IMR-90 (cell line): Measurements from ENCODE around the gene ATP13A1. TPM values are rescaled to one million over a fixed set of nuclear protein-coding genes. Genes with fewer than 3 reads are reported as not detected.

Experiments used
- ATAC-seq: fragments of 200-7000 bp; cut with Tn5 transposase; 2 replicates; pipeline ENCODE4 v1.9.1; 2020; ENCODE audit warnings: low read depth, mild to moderate bottlenecking, moderate library complexity
- BruUV-seq: library from RNA; stranded (reverse); fragments of 400-500 nt; replicated peaks from 2 replicates; lab custom pipeline; 2021; lab: Mats Ljungman, UMichigan
- CTCF ChIA-PET: fragments of 300-600 bp; formaldehyde crosslinking; extraction: SDS; loops from one replicate; lab custom pipeline; 2021; ENCODE audit warnings: antibody characterized with exemption; lab: Yijun Ruan, JAX
- POLR2A ChIA-PET: fragments of 300-600 bp; sonication (Branson Sonifier 250); formaldehyde crosslinking; loops from one replicate; lab custom pipeline; 2022; ENCODE audit warnings: antibody characterized with exemption; ENCODE audit not compliant: unreplicated experiment; lab: Charles Lee
- DNase-seq: peaks from one replicate; pipeline ENCODE4 v3.0.0; 2013
- H2AFZ ChIP-seq: replicated peaks from 2 replicates; pipeline ENCODE3; 2013; ENCODE audit warnings: low read length, mild to moderate bottlenecking; ENCODE audit not compliant: poor library complexity
- H2AK5ac ChIP-seq: 2 replicates; pipeline ENCODE4 v1.6.1; 2013; ENCODE audit warnings: low read depth, low read length, inconsistent platforms
- H2AK9ac ChIP-seq: replicated peaks from 2 replicates; pipeline ENCODE3; 2013; ENCODE audit warnings: mild to moderate bottlenecking, low read depth, low read length, moderate library complexity; ENCODE audit not compliant: poor library complexity
- H2BK120ac ChIP-seq: 2 replicates; pipeline ENCODE4 v1.6.1; 2013; ENCODE audit warnings: low read depth, low read length, inconsistent platforms
- H2BK15ac ChIP-seq: 3 replicates; pipeline ENCODE4 v1.6.1; 2013; ENCODE audit warnings: low read depth, low read length, inconsistent platforms
- H2BK20ac ChIP-seq: 2 replicates; pipeline ENCODE4 v1.6.1; 2013; ENCODE audit warnings: low read depth, mild to moderate bottlenecking, inconsistent platforms, low read length, moderate library complexity
- H2BK5ac ChIP-seq: 2 replicates; pipeline ENCODE4 v1.6.1; 2013; ENCODE audit warnings: mild to moderate bottlenecking, low read depth, low read length, inconsistent platforms; ENCODE audit not compliant: poor library complexity, severe bottlenecking
- H3K14ac ChIP-seq: replicated peaks from 2 replicates; pipeline ENCODE4 v1.6.1; 2013; ENCODE audit warnings: low read depth, low read length, inconsistent platforms
- H3K18ac ChIP-seq: 2 replicates; pipeline ENCODE4 v1.6.1; 2013; ENCODE audit warnings: low read depth, low read length, control low read depth
- H3K23ac ChIP-seq: 2 replicates; pipeline ENCODE4 v1.6.1; 2013; ENCODE audit warnings: low read depth, low read length, inconsistent platforms
- H3K27ac ChIP-seq: 2 replicates; pipeline ENCODE4 v1.5.1; 2013; ENCODE audit warnings: mild to moderate bottlenecking, control low read depth, low read length; ENCODE audit not compliant: insufficient read depth
- H3K27me3 ChIP-seq: 2 replicates; pipeline ENCODE4 v1.6.1; 2013; ENCODE audit warnings: low read length; ENCODE audit not compliant: control insufficient read depth, insufficient read depth
- H3K36me3 ChIP-seq: 2 replicates; pipeline ENCODE4 v1.6.1; 2013; ENCODE audit warnings: low read length, mixed read lengths; ENCODE audit not compliant: control insufficient read depth, insufficient read depth
- H3K4ac ChIP-seq: 2 replicates; pipeline ENCODE4 v1.6.1; 2013; ENCODE audit warnings: low read depth, low read length, inconsistent platforms
- H3K4me1 ChIP-seq: 2 replicates; pipeline ENCODE4 v1.6.1; 2013; ENCODE audit warnings: low read length, mixed read lengths; ENCODE audit not compliant: control insufficient read depth, insufficient read depth
- H3K4me2 ChIP-seq: 2 replicates; pipeline ENCODE4 v1.6.1; 2013; ENCODE audit warnings: low read depth, mild to moderate bottlenecking, control low read depth, low read length, moderate library complexity
- H3K4me3 ChIP-seq: 2 replicates; pipeline ENCODE4 v1.5.1; 2013; ENCODE audit warnings: low read depth, mild to moderate bottlenecking, control low read depth, low read length, moderate library complexity; ENCODE audit not compliant: insufficient read depth
- H3K56ac ChIP-seq: 2 replicates; pipeline ENCODE4 v1.6.1; 2013; ENCODE audit warnings: low read length, inconsistent platforms; ENCODE audit not compliant: insufficient read depth; ENCODE audit errors: extremely low read depth
- H3K79me1 ChIP-seq, 2 experiments: 2 replicates each; pipeline ENCODE4 v1.6.1; 2013; ENCODE audit warnings: low read length in 2 of 2, inconsistent platforms in 1 of 2, low read depth in 1 of 2
- H3K9ac ChIP-seq: 2 replicates; pipeline ENCODE4 v1.6.1; 2013; ENCODE audit warnings: low read depth, low read length, control low read depth
- H3K9me1 ChIP-seq: 2 replicates; pipeline ENCODE4 v1.6.1; 2013; ENCODE audit warnings: low read length, inconsistent platforms; ENCODE audit not compliant: insufficient read depth
- H3K9me3 ChIP-seq: 2 replicates; pipeline ENCODE4 v1.6.1; 2013; ENCODE audit warnings: low read length; ENCODE audit not compliant: control insufficient read depth, insufficient read depth
- H4K20me1 ChIP-seq: 2 replicates; pipeline ENCODE4 v1.6.1; 2013; ENCODE audit warnings: low read length, inconsistent platforms; ENCODE audit not compliant: insufficient read depth
- H4K5ac ChIP-seq: 2 replicates; pipeline ENCODE4 v1.6.1; 2013; ENCODE audit warnings: mild to moderate bottlenecking, low read depth, low read length, control low read depth
- H4K8ac ChIP-seq, 2 experiments: 2 replicates each; pipeline ENCODE4 v1.6.1; 2013; ENCODE audit warnings: low read depth in 2 of 2, low read length in 2 of 2, control low read depth in 1 of 2, inconsistent platforms in 1 of 2
- H4K91ac ChIP-seq: 2 replicates; pipeline ENCODE4 v1.6.1; 2013; ENCODE audit warnings: low read depth, low read length, inconsistent platforms; ENCODE audit not compliant: insufficient read depth
- BHLHE40 ChIP-seq: fragments of 150-350 bp; IDR thresholded peaks from 2 replicates; pipeline ENCODE4 v1.6.1; 2016; ENCODE audit warnings: mild to moderate bottlenecking, low read depth, low read length
- CEBPB ChIP-seq: IDR thresholded peaks from 2 replicates; pipeline ENCODE4 v1.6.1; 2012; ENCODE audit warnings: low read depth, low read length, improper control_type of control experiment
- CHD1 ChIP-seq: IDR thresholded peaks from 2 replicates; pipeline ENCODE4 v1.6.1; 2012; ENCODE audit warnings: low read depth, low read length, improper control_type of control experiment
- FOS ChIP-seq: fragments of 150-350 bp; IDR thresholded peaks from 2 replicates; pipeline ENCODE4 v1.6.1; 2016; ENCODE audit warnings: low read depth, low read length
- MAZ ChIP-seq: IDR thresholded peaks from 2 replicates; pipeline ENCODE4 v1.6.1; 2012; ENCODE audit warnings: low read depth, mild to moderate bottlenecking, low read length, improper control_type of control experiment, moderate library complexity, borderline replicate concordance
- MXI1 ChIP-seq: IDR thresholded peaks from 2 replicates; pipeline ENCODE4 v1.6.1; 2012; ENCODE audit warnings: low read depth, mild to moderate bottlenecking, low read length, moderate library complexity, borderline replicate concordance
- NFE2L2 ChIP-seq: fragments of 150-350 bp; IDR thresholded peaks from 2 replicates; pipeline ENCODE4 v1.6.1; 2016; ENCODE audit warnings: low read depth, mild to moderate bottlenecking, low read length
- POLR2A ChIP-seq: IDR thresholded peaks from 2 replicates; pipeline ENCODE4 v1.6.1; 2012; ENCODE audit warnings: mild to moderate bottlenecking, low read depth, low read length
- RAD21 ChIP-seq: IDR thresholded peaks from 2 replicates; pipeline ENCODE4 v1.6.1; 2012; ENCODE audit warnings: low read length, improper control_type of control experiment
- RCOR1 ChIP-seq: IDR thresholded peaks from 2 replicates; pipeline ENCODE4 v1.6.1; 2012; ENCODE audit warnings: mild to moderate bottlenecking, low read length, improper control_type of control experiment; ENCODE audit not compliant: insufficient replicate concordance
- RFX5 ChIP-seq: IDR thresholded peaks from 2 replicates; pipeline ENCODE4 v1.8.0; 2012; ENCODE audit warnings: low read depth, mild to moderate bottlenecking, low read length, moderate library complexity
- SMC3 ChIP-seq: fragments of 150-350 bp; IDR thresholded peaks from 2 replicates; pipeline ENCODE4 v1.6.1; 2016; ENCODE audit warnings: low read depth, mild to moderate bottlenecking, antibody characterized with exemption, low read length, moderate library complexity
- WGBS, 2 experiments: methylation state at CpG; one replicate each; pipeline versions ENCODE4 v1.1.5 to v1.1.7; 2013; ENCODE audit warnings: missing lambda C conversion rate in 2 of 2; ENCODE audit not compliant: insufficient read length in 1 of 2; ENCODE audit errors: extremely low coverage in 2 of 2; 5-methylcytosine and 5-hydroxymethylcytosine counted together
- dilution Hi-C: fragments of 300-500 bp; cut with HindIII; formaldehyde crosslinking; loops from one replicate; pipeline ENCODE4 v1.14.3; 2018; ENCODE audit warnings: low sequenced_read_pairs; ENCODE audit not compliant: unreplicated experiment
- in situ Hi-C: fragments of 300-500 bp; cut with MboI; formaldehyde crosslinking; loops from 3 replicates; pipeline ENCODE4 v1.14.3; 2019; ENCODE audit warnings: low sequenced_read_pairs, inconsistent platforms, mixed read lengths
- intact Hi-C: fragments of 100-400 bp; cut with micrococcal nuclease; formaldehyde crosslinking; loops from 2 replicates; pipeline ENCODE4 v1.10.0; 2022
- polyA plus RNA-seq, 3 experiments: library from polyadenylated mRNA; depleted of rRNA; stranded (reverse); fragments of >200 nt; gene quantifications; 2 replicates each; pipeline ENCODE4 v1.2.3, GENCODE V29; 2012; ENCODE audit warnings: low replicate concordance in 1 of 3
- total RNA-seq: library from RNA; depleted of rRNA; stranded (reverse); fragments of >200 nt; gene quantifications from 2 replicates; pipeline ENCODE4 v1.2.3, GENCODE V29; 2012
- TF ChIP-seq, protein P1 (sequence below): fragments of 150-350 bp; IDR thresholded peaks from 2 replicates; pipeline ENCODE4 v1.6.1; 2017; ENCODE audit warnings: mild to moderate bottlenecking, antibody characterized with exemption, low read length, low read depth
- TF ChIP-seq, protein P2 (sequence below): conservative IDR thresholded peaks from 2 replicates; pipeline ENCODE4 v1.5.1; 2012; ENCODE audit warnings: mild to moderate bottlenecking, low read depth, low read length, improper control_type of control experiment

ATP13A1 gene
- total and polyA plus RNA-seq, 2 of the 4 experiments (the other 2 are of a cell fraction), result 13.3 to 43.8 TPM

DNA sequence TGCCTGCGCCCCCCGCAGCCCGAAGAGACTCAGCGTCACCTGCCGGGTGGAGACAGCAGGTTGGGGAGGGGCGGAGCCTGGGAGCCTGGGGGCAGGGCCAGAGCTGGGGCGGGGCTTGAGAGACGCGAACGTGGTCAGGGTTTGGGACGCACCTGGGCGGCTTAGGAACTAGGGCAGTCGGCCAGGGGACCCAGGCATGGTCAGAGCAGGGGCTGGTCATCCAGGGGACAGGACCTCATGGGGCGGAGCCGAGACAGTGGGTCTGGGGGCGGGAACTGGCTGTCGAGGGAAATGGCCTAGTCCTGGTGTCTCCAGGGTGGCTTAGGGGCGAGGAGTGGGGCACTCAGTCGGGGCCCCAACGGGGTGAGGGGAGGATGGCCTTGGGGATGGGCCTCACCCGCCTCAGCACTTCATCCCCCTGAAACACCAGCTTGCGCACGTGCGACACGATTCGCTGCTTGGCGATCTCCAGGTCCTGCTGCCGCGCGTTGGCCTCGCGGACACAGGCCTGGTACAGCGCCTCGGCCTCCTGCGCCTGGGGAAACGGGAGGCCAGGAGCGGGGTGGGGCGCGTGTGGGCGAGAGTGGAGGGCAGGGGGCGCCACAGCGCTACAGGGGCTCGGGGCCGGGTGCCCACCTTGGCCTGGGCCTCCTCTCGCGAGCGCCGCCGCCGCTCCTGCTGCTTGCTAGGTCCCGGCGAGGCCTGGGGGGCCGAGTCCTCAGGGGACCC is 25.8 kb downstream of the ATP13A1 start (continued):
- no peak for TF ChIP-seq MXI1

DNA sequence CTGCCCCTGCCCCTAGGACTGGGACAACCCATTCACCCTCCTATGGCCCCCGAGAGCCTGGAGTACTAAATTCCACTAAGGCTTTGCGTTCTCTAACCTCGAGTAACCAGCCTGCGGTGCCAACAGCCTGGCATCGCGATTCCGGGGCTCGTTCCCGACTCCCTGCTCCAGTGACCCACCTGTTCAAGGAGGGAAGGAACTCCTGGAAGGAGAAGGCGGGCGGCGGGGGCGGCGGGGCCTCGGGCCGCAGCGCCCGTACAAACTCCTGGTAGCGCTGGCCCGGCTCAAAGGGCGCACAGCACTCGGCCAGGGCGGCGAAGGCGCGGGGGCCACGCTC is 26.3 kb downstream of the ATP13A1 start:
- Histone ChIP-seq H2BK15ac (no peak overlapping the region), H3K27ac (no peak overlapping the region), H3K9ac (no peak overlapping the region), H2BK20ac (no peak overlapping the region), H3K4ac (no peak overlapping the region), H2BK120ac (no peak overlapping the region), H3K4me1 (no peaks in the 10 kb centered on the region), H3K23ac (no peak overlapping the region), H4K8ac (no peak overlapping the region), H3K18ac (no peak overlapping the region), H3K4me2 (no peak overlapping the region), H3K27me3 (no peaks in the 10 kb centered on the region), H4K5ac (no peak overlapping the region), H3K79me1 (peaks cover 3 to 7% of the 10 kb centered on the region in 2 experiments), H2BK5ac (no peak overlapping the region), H2AFZ (no peak overlapping the region), H4K91ac (no peak overlapping the region), H3K56ac (no peak overlapping the region), H2AK9ac (no peak overlapping the region), H2AK5ac (no peak overlapping the region), H4K20me1 (no peaks in the 10 kb centered on the region), H3K14ac (no peak overlapping the region), H3K9me1 (no peaks in the 10 kb centered on the region; the same call in 1 of the 2 replicates), H3K4me3 (no peak overlapping the region), H3K36me3 (peaks cover 43% of the 10 kb centered on the region), H3K9me3 (no peaks in the 10 kb centered on the region)
- in situ Hi-C loops, result loop anchor here (25.0 kb wide), 1 partner anchor 250 kb away; no protein-coding TSS in a partner anchor
- ATAC-seq (no peak), DNase-seq (no peak)
- intact Hi-C loops, result no loop called here
- ChIA-PET POLR2A (no interaction called here), CTCF (no interaction called here)
- WGBS, 2 experiments, result 91% methylated on average over 12 of the region's 27 CpGs; no CpG with 5 or more reads in 1 of the 2 experiments
- no TSS peak for BruUV-seq
- dilution Hi-C loops, result no loop called here
- TF ChIP-seq RFX5, result no peak
- TF ChIP-seq CEBPB, result no peak
- TF ChIP-seq, protein P1, sequence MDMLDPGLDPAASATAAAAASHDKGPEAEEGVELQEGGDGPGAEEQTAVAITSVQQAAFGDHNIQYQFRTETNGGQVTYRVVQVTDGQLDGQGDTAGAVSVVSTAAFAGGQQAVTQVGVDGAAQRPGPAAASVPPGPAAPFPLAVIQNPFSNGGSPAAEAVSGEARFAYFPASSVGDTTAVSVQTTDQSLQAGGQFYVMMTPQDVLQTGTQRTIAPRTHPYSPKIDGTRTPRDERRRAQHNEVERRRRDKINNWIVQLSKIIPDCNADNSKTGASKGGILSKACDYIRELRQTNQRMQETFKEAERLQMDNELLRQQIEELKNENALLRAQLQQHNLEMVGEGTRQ, result no peak
- TF ChIP-seq, protein P2, sequence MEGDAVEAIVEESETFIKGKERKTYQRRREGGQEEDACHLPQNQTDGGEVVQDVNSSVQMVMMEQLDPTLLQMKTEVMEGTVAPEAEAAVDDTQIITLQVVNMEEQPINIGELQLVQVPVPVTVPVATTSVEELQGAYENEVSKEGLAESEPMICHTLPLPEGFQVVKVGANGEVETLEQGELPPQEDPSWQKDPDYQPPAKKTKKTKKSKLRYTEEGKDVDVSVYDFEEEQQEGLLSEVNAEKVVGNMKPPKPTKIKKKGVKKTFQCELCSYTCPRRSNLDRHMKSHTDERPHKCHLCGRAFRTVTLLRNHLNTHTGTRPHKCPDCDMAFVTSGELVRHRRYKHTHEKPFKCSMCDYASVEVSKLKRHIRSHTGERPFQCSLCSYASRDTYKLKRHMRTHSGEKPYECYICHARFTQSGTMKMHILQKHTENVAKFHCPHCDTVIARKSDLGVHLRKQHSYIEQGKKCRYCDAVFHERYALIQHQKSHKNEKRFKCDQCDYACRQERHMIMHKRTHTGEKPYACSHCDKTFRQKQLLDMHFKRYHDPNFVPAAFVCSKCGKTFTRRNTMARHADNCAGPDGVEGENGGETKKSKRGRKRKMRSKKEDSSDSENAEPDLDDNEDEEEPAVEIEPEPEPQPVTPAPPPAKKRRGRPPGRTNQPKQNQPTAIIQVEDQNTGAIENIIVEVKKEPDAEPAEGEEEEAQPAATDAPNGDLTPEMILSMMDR, result no peak
- no peak for TF ChIP-seq SMC3
- no peak for TF ChIP-seq MAZ
- no peak for TF ChIP-seq FOS
- TF ChIP-seq BHLHE40, result no peak
- no peak for TF ChIP-seq RCOR1
- TF ChIP-seq POLR2A, result no peak
- TF ChIP-seq CHD1, result no peak
- TF ChIP-seq NFE2L2, result no peak
- no peak for TF ChIP-seq RAD21
